Sciatic nerve (tissue), 2 donors: ENCODE results near the gene TBC1D3B. TPM values are rescaled to one million over a fixed set of nuclear protein-coding genes. Genes with fewer than 3 reads are reported as not detected.

Experiments
- ATAC-seq: fragments of 200-7000 bp; cut with Tn5 transposase; one replicate; pipeline ENCODE4 v1.9.1; 2020; ENCODE audit warnings: mild to moderate bottlenecking, moderate library complexity
- DNase-seq: peaks from one replicate; pipeline ENCODE4 v3.0.0-alpha.2; 2020; ENCODE audit warnings: low spot score
- intact Hi-C: fragments of 100-400 bp; cut with DNase I; formaldehyde crosslinking; loops from one replicate; pipeline ENCODE4 v1.14.2; 2022
- total RNA-seq: library from RNA; stranded (reverse); fragmentation: NEBNext Ultra II Directional; extraction: Animal tissue kit (Norgen Biotek cat#: 25700); gene quantifications from one replicate; pipeline ENCODE4 v1.2.1, GENCODE V29; 2021
- donor health status: DM: no; HTN: no; CAD: no.
- donor health status: DM: no; HTN: no; CAD: no.

Gene TBC1D3B
- total RNA-seq, 1 donor from 2014 or later: 8.9 TPM

- no peak for ATAC-seq
- intact Hi-C loops: loop anchor here (5.0 kb wide), 1 partner anchor 50 kb away; no protein-coding TSS in a partner anchor
- DNase-seq: no peak
Observed at GRCh38 chr17:36117505-36118382, 58.7 kb downstream of the TBC1D3B start.

Other genes with a start within 250 kb of the TBC1D3B start
- not detected for gene RDM1, start 245.9 kb downstream of the TBC1D3B start, total RNA-seq
- not detected for gene LYZL6, start 232.9 kb downstream of the TBC1D3B start, total RNA-seq
- 1.1 TPM for gene CCL16, start 195.1 kb downstream of the TBC1D3B start, total RNA-seq
- gene CCL14, start 189.9 kb downstream of the TBC1D3B start, total RNA-seq: 96.8 TPM
- gene CCL15, start 175.1 kb downstream of the TBC1D3B start, total RNA-seq: not detected
- 1.0 TPM for gene CCL23, start 158.7 kb downstream of the TBC1D3B start, total RNA-seq
- gene CCL18, start 112.4 kb downstream of the TBC1D3B start, total RNA-seq: 58.8 TPM
- gene CCL3, start 86.5 kb downstream of the TBC1D3B start, total RNA-seq: 39.9 TPM
- 39.5 TPM for gene CCL4, start 72.8 kb downstream of the TBC1D3B start, total RNA-seq
- gene CCL3L1, start 20.1 kb upstream of the TBC1D3B start, total RNA-seq: 12.4 TPM
- 22.1 TPM for gene CCL4L2, start 34.4 kb upstream of the TBC1D3B start, total RNA-seq
- gene TBC1D3I, start 87.9 kb upstream of the TBC1D3B start, total RNA-seq: 0.36 TPM
- not detected for gene TBC1D3G, start 147.2 kb upstream of the TBC1D3B start, total RNA-seq
- not detected for gene TBC1D3H, start 211.8 kb upstream of the TBC1D3B start, total RNA-seq